NB4 (cell line): ENCODE data around the gene CALCR.

Source experiments
- MYC ChIP-seq: IDR thresholded peaks from 2 replicates; pipeline ENCODE4 v1.6.1; 2011; ENCODE audit warnings: low read depth, low read length
- POLR2A ChIP-seq: IDR thresholded peaks from 2 replicates; pipeline ENCODE4 v1.6.1; 2011; ENCODE audit warnings: mild to moderate bottlenecking; ENCODE audit not compliant: insufficient read length; ENCODE audit errors: extremely low read depth
- TF ChIP-seq, protein P1 (sequence below): IDR thresholded peaks from one replicate; pipeline ENCODE4 v1.5.1; 2012; ENCODE audit warnings: low read depth, low read length
- TF ChIP-seq, protein P2 (sequence below): IDR thresholded peaks from 2 replicates; pipeline ENCODE4 v1.6.1; 2011; ENCODE audit warnings: low read depth, low read length

DNA sequence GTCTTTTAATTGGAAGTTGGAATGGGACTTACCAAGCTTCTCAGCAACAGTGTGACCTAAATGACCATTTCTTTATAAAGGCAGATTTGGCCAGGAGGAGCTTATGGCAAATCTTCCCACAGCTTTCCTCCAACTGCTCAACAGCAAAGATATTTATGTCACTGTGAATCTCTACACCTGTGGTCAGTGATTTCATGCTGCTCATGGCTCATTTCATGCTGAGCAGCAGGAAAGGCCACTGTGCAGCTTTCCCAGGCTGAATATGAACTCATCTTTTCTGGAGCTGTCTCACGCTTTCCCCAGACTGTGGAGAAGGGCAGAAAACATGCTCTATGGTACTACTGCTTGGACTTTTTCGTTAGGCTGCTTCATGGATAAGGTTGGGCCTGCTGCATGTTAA lies 29.8 kb downstream of the CALCR start:
- TF ChIP-seq, protein P1, sequence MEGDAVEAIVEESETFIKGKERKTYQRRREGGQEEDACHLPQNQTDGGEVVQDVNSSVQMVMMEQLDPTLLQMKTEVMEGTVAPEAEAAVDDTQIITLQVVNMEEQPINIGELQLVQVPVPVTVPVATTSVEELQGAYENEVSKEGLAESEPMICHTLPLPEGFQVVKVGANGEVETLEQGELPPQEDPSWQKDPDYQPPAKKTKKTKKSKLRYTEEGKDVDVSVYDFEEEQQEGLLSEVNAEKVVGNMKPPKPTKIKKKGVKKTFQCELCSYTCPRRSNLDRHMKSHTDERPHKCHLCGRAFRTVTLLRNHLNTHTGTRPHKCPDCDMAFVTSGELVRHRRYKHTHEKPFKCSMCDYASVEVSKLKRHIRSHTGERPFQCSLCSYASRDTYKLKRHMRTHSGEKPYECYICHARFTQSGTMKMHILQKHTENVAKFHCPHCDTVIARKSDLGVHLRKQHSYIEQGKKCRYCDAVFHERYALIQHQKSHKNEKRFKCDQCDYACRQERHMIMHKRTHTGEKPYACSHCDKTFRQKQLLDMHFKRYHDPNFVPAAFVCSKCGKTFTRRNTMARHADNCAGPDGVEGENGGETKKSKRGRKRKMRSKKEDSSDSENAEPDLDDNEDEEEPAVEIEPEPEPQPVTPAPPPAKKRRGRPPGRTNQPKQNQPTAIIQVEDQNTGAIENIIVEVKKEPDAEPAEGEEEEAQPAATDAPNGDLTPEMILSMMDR, result no peak
- TF ChIP-seq POLR2A (no peak), MYC (no peak)
- TF ChIP-seq, protein P2, sequence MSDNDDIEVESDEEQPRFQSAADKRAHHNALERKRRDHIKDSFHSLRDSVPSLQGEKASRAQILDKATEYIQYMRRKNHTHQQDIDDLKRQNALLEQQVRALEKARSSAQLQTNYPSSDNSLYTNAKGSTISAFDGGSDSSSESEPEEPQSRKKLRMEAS, result no peak
